HG03378 (cell line): Measurements from ENCODE around the gene RGS17.
"Not testable (repeated sequence)": the region's sequence is repeated elsewhere in the genome, so short reads cannot be mapped to it uniquely, and the experiment has no call there.

Experiments
- ATAC-seq: cut with Tn5 transposase; IDR thresholded peaks from one replicate; pipeline ENCODE4 v1.9.1; 2021; ENCODE audit warnings: mild to moderate bottlenecking, moderate library complexity; ENCODE audit not compliant: unreplicated experiment

Gene RGS17

GRCh38 chr6:153043719-153044118 lies 87.4 kb downstream of the RGS17 start:
- no peak for ATAC-seq

GRCh38 chr6:153038378-153039057 lies 92.6 kb downstream of the RGS17 start:
- no peak for ATAC-seq

DNA sequence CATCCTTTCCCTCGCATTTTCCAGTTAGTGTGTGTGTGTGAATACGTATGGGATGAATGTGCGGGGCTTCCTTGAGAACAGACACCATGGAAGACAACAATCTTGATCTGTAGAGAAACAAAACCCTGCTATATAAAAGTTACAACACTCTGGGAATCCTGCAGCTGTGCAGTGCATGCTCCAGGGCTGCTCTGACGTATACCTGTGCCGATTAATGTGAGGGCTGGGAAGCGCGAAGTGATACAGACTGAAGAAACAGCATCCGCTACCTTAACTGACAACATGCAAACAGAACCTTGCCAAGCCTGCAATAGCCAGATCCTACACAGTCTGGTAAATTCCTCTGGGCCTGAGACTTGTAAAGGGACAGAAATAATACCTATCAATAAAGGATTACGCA lies 96.9 kb downstream of the RGS17 start:
- ATAC-seq: no peak

DNA sequence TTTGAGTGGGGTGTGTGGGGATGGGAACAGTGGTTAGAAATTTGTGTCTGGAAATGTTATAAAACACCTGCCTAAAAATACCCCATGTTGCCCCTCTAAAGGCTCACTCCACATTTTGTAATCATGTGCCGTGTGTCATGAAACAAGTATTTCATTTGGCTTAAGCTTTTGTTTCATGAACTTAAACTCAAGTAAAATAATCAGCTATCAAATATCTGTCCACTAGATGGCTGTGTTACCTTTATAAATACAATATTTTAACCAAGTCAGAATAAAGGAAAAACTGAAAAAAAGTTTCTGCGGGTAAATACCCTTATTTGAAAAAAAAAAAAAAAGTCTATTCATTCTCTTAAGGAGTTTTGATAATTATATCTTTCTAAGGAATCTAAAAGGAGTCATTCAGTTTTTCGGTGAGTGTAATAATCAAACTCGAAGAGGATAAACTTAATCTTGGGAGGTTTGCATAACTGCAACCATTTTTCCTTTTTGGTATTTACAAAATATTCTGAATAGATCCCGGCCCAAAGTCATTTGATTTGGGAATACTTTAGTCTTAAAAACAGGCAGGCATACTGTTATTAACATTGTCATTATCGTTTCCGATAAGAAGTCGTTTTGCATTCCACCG lies 98.7 kb downstream of the RGS17 start:
- no peak for ATAC-seq

GRCh38 chr6:153031335-153031955 lies 99.6 kb downstream of the RGS17 start:
- no peak for ATAC-seq

DNA sequence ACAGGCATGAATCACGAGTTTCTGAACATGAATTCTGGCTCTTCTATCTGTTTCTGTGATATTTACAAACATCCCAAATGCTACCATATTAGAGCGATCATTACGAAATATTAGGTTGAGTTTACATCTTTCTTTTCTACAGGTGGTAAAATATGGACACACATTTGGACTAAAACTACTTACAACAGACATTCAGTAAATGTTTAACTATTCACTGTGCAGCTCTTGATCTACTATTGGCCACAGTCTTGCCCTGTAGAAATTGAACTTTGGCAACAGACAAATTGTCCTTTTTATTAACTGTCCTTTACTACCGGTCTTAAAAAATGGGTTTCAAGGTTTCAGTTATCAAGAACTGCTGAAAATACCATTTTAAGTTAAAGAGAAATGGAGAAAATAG lies 102.1 kb downstream of the RGS17 start:
- no peak for ATAC-seq

- ATAC-seq: no peak
Observed at GRCh38 chr6:153028286-153028685, 102.8 kb downstream of the RGS17 start.

DNA sequence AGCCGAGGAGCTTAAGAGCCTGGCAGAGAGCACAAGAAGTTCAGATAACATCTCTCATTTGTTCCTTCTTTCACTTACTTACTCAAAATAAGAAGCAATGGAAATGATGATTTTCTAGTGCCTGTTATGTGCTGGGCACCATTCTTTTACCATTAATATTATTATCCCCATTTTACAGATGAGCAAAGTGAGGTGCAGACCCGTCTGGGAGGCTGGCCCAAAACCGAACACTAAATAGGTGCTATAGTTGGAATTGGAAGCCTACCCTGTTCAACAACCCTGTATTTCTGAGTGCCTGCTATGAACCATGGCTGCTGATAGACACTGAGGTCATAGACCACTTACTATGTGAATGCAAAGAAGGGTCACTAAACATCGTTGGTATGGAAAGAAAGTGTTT lies 103.6 kb downstream of the RGS17 start:
- no peak for ATAC-seq

DNA sequence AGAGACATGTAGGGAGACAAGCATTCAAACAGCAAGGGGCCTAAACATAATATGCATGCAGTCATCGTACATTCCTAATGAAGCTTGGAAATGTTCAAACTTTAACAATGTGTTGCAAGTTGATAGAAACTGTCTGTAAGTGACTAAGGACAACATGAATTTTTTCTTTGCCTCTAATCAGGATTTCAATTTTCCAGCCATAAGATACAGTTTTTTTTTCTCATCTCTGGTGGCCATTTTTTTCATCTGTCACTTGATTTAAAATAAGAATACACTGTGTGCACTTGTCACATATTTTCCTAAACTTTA lies 106.4 kb downstream of the RGS17 start:
- ATAC-seq: no peak

DNA sequence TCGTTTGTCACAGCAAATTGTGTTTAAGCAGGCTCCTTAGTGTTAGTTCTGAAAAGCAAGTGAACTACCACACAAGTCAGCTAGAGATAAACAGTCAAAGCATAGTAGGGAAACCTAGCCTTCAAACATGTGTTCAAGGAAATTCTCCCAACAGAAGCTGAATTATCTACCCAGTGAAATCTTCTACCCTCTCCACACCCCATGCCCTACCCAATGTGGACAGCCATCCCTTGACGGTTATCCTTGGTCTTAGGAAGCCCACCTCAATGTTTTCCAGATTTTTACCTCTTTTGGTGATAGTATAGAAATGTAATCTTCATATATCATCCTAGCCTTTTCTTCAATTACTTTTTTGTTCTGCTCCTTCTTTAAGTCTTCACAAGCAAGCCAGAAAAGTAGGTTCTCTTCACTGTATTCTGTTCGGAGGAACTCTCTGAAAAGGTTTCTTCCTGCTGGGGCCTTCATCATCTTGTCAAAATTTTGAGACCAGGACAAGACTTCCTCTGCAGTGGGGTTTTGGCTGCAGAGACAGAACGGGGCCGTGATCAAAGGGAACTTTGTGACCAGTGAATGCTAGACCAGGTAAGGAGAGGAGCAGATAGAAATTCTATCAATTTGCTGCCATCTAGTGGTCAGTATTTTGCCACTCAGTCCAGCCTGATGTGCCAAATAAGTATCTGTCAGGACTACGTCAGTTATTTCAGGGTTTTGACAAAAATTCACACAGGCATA lies 106.9 kb downstream of the RGS17 start:
- ATAC-seq: peak; percentile 99

DNA sequence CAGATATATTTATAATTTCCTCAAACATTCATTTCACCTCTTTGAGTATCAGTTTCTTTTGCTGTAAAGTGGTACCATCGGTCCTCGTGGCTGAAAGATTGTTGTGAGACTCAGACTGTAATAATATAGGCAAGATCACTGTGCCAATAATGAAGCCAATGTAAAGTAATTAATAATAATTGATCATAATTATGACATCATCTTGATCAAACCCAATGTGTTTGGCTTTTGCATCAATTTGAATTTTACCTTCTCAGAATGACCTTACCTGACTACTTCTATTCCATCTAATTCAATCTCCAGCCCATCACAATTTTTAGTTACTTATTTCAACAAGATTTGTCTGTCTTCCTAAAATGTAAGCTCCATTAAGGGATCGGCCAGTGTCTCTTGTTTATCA lies 112.7 kb downstream of the RGS17 start:
- ATAC-seq: no peak

DNA sequence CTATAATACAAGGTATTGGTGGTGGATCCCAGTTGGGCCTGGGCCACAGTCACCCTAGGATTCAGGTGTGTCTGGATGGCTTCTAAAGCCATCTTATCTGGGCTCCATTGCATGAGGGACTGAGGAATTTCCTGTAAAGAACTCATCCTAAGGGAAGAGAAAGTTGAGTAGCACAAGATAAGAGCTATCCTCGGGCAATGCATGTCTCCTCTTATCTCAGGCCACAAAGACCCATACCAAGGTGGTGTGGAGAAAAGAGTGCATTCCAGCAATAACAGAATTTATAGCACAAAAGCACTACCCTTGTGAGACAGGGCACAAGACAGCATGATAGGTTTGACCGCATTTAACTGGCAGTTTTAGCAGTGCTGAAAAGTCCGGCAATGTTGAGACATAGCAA lies 114.2 kb downstream of the RGS17 start:
- no peak for ATAC-seq

GRCh38 chr6:153015094-153015640 lies 115.9 kb downstream of the RGS17 start:
- ATAC-seq: no peak

DNA sequence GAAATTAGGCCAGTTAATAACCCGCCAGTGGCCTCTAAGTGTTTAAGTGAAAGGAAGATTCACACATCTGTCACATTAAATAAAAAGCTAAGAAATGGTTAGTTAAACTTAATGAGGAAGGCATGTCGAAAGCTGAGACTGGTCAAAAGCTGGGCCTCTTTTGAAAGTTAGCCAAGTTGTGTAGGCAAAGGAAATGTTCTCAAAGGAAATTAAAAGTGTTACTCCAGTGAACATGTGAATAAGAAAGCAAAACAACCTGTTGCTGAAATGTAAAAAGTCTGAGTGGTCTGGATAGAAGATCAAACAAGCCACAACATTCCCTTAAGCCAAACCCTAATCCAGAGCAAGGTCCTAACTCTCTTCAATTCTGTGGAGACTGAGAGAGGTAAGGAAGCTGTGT lies 117.6 kb downstream of the RGS17 start:
- no peak for ATAC-seq

DNA sequence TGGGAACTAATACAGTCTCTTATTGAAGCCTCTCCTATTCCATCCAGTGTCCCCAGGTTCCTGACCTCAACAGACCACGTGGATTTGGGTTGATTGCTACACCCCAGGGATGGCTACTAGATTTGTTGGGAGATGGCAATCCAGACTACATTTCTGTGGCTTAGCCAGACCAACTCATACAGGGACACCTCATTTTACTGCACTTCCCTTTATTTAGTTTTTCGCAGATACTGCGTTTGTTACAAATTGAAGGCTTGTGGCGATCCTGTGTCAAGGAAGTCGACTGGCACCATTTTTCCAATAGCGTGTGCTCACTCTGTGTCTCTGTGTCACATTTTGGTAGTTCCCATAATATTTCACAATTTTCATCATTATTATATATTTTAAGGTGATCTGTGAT lies 118.2 kb downstream of the RGS17 start:
- ATAC-seq: no peak

DNA sequence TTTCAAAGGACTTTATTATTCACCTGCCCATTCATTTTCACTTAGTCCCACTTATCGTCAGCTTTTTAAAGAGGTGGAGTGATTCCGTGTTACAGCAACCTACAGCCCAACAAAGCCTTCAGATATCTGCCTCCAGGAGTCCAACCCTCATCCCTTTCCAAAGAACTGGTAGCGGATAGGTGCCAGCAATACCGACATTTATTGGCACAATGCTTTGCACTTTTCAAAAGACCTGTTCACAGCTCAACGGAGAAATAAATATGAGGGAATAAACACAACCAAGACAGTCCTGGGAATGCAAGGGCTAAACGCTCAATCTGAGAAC lies 127.8 kb downstream of the RGS17 start:
- ATAC-seq: no peak

DNA sequence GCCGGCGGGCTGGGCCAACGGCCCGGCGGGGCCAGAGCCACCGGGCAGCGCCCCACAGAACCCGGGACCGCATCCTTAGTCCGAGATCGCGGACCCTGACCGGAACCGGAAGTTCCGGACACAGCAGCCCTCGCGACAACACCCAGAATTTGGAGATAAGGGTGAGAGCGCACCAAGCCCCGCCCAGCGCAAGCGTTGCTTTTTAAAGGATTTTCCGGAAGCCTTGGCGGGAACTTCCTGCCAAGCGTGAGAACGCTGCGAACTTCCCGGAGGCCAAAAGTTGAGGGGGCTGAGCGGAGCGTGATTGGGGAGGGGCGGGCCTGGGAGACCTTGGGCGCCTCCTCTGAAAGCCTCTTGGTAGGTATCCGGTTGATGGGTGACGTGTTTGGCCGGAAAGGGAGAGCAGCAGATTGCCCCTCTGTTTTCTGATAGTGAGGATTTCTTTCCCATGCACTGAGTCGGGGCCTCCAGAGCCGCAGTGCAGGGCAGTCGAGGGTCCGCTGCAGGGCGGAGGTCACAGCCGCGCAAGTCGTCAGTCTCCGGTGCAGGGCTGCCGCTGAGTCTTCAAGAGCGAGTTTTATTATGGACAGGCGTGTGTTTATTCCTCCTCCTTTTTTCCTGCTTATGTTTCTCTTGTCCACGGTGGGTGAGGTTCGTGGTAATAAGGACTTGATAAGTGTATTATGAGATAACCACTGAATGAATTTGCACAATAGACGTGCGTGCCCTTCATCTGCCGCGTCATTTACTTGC lies 128.3 kb downstream of the RGS17 start, which contains the start of gene MTRF1L:
MTRF1L (minus strand) TSS at position 97 of the 753 bp plus-strand sequence; CDS start at position 73, 24 bp downstream.
- ATAC-seq: peak; percentile 94

GRCh38 chr6:153001767-153002612 lies 129.1 kb downstream of the RGS17 start:
- ATAC-seq: peak; percentile 25

- ATAC-seq: not testable (repeated sequence)
Observed at GRCh38 chr6:153000790-153001189, 130.3 kb downstream of the RGS17 start.

DNA sequence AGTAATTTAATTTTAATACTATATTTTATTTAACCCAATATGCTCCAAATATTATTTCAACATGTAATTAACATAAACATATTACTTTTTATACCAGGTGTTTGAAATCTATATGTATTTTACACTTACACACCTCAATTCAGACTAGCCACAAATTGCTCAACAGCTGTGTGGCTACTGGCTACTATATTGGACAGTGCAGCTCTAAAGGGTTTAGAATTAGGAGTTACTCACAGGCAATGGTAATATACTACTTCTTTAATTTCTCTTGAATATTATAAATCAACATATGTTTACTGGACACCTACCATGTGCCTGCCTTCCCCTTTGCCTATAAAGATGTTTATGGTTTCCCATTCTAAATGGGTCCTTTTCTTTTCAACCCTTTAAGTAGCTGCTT lies 130.8 kb downstream of the RGS17 start:
- ATAC-seq: no peak
